ENCODE measurements around the gene ANKRD55. TPM values are rescaled to one million over a fixed set of nuclear protein-coding genes. Genes with fewer than 3 reads are reported as not detected.
"Not testable (repeated sequence)": the region's sequence is repeated elsewhere in the genome, so short reads cannot be mapped to it uniquely, and the experiment has no call there.

Gene ANKRD55
- total RNA-seq, 4 donors from 2014 or later: 0.17 to 0.37 (median 0.32) TPM; not detected in 1

DNA sequence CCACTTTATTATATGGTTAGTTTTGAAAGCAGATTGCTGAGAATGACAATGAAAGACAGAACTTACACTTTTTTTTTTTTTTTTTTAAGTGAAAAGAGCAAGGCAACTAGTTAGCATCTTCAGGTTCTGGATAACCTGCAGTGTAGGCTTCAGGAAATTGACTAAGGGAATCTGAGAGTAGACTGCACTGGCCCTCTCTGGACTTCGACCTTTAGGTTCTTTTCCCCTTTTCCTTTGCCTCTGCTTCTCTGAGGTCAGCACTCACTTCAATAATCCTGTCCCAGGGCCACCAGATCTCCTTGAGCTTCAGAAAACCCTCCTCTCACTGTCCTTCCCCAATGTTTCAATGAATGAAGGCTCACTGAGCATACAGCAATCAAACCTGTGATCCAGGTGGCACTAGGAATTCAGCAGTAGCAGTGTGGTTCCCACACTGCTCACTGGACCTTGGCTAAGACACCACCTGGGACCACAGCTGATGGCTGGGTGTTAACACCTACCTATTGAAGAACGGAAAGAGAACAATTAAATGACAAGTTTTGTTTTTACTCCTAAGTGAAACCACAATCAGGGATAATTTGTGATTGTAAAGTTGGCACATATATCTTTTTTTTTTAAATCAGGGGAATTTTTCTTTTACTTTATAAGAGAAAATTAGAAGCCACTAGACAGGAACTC is 152.6 kb downstream of the ANKRD55 start:
- 76 to 79% methylated on average over 2 of the region's 2 CpGs for WGBS, 2 donors
- no peak for TF ChIP-seq POLR2A (IDR thresholded peaks at IDR 0.05)
- TF ChIP-seq, protein P1, sequence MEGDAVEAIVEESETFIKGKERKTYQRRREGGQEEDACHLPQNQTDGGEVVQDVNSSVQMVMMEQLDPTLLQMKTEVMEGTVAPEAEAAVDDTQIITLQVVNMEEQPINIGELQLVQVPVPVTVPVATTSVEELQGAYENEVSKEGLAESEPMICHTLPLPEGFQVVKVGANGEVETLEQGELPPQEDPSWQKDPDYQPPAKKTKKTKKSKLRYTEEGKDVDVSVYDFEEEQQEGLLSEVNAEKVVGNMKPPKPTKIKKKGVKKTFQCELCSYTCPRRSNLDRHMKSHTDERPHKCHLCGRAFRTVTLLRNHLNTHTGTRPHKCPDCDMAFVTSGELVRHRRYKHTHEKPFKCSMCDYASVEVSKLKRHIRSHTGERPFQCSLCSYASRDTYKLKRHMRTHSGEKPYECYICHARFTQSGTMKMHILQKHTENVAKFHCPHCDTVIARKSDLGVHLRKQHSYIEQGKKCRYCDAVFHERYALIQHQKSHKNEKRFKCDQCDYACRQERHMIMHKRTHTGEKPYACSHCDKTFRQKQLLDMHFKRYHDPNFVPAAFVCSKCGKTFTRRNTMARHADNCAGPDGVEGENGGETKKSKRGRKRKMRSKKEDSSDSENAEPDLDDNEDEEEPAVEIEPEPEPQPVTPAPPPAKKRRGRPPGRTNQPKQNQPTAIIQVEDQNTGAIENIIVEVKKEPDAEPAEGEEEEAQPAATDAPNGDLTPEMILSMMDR (IDR thresholded peaks at IDR 0.05): no peak
- intact Hi-C loops (cut with DNase I; ENCODE audit: low total_unique reads): no loop called here

DNA sequence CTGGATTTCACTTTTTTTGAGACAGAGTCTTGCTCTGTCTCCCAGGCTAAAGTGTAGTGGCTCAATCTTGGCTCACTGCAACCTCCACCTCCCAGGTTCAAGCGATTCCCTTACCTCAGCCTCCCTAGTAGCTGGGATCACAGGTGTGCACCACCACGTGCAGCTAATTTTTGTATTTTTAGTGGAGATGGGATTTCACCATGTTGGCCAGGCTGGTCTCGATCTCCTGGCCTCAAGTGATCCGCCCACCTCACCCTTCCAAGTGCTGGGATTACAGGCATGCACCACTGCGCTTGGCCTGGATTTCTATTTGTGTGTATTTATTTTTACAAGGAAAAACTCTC is 154.0 kb downstream of the ANKRD55 start:
- intact Hi-C loops (cut with DNase I; ENCODE audit: low total_unique reads): not testable (repeated sequence)

More for the DNA sequence above, 152.6 kb downstream of the ANKRD55 start:
- no peak for DNase-seq (ENCODE audit: low spot score in 2 of 2)
- no peak overlapping the region for H3K4me3 ChIP-seq (ENCODE audit: low read depth, poor library complexity, severe bottlenecking)

GRCh38 chr5:56078278-56079156 is 154.6 kb downstream of the ANKRD55 start:
- H3K4me3 ChIP-seq (ENCODE audit: low read depth, poor library complexity, severe bottlenecking): no peak overlapping the region
- peak; percentile 74 to 89 for DNase-seq (ENCODE audit: low spot score in 2 of 2)
- intact Hi-C loops (cut with DNase I; ENCODE audit: low total_unique reads): no loop called here
- TF ChIP-seq, protein P1 (IDR thresholded peaks at IDR 0.05): no peak
- no peak for TF ChIP-seq POLR2A (IDR thresholded peaks at IDR 0.05)
- WGBS, 2 donors: 53% methylated on average over 6 of the region's 6 CpGs

More for the DNA sequence above, 154.0 kb downstream of the ANKRD55 start:
- DNase-seq (ENCODE audit: low spot score in 2 of 2); H3K4me3 ChIP-seq (ENCODE audit: low read depth, poor library complexity, severe bottlenecking): not testable (repeated sequence)
- 84 to 91% methylated on average over 5 of the region's 5 CpGs for WGBS, 2 donors

- DNase-seq (ENCODE audit: low spot score in 2 of 2): no peak
- intact Hi-C loops (cut with DNase I; ENCODE audit: low total_unique reads): no loop called here
- TF ChIP-seq, protein P1 (IDR thresholded peaks at IDR 0.05): no peak
- TF ChIP-seq POLR2A (IDR thresholded peaks at IDR 0.05): no peak
- no peak overlapping the region for H3K4me3 ChIP-seq (ENCODE audit: low read depth, poor library complexity, severe bottlenecking)
- 84 to 96% methylated on average over 7 of the region's 7 CpGs for WGBS, 2 donors
These were observed 155.3 kb downstream of the ANKRD55 start for GRCh38 chr5:56077796-56078233.

DNA sequence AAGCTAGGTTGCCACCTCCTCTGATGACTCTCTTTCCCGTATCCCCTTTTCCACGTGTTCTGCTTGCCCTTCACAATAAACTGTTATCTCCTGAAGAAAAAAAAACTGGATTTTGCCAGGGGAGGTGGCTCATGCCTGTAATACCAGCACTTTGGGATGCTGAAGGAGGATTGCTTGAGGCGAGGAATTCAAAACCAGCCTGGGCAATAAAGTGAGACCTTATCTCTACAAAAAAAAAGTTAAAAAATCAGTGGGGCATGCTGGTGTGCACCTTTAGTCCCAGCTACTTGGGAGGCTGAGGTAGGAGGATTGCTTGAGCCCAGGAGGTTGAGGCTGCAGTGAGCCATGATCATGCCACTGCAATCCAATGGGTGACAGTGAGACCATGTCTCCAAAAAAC is 156.6 kb downstream of the ANKRD55 start:
- H3K4me3 ChIP-seq (ENCODE audit: low read depth, poor library complexity, severe bottlenecking): no peak overlapping the region
- no peak for DNase-seq (ENCODE audit: low spot score in 2 of 2)
- TF ChIP-seq POLR2A (IDR thresholded peaks at IDR 0.05): no peak
- TF ChIP-seq, protein P1 (IDR thresholded peaks at IDR 0.05): no peak
- intact Hi-C loops (cut with DNase I; ENCODE audit: low total_unique reads): no loop called here
- WGBS, 2 donors: 82 to 88% methylated on average over 3 of the region's 3 CpGs

- 63 to 71% methylated on average over 2 of the region's 2 CpGs for WGBS, 2 donors
- peak; percentile 74 to 90 for DNase-seq (ENCODE audit: low spot score in 2 of 2)
- intact Hi-C loops (cut with DNase I; ENCODE audit: low total_unique reads): no loop called here
- no peak for TF ChIP-seq POLR2A (IDR thresholded peaks at IDR 0.05)
- TF ChIP-seq, protein P1 (IDR thresholded peaks at IDR 0.05): no peak
- H3K4me3 ChIP-seq (ENCODE audit: low read depth, poor library complexity, severe bottlenecking): no peak overlapping the region
These were observed 157.8 kb downstream of the ANKRD55 start for GRCh38 chr5:56075361-56075760.

All from lower leg skin (tissue), 4 donors.